ENCODE measurements around the gene PRKAR2A.
"Not testable (repeated sequence)": the region's sequence is repeated elsewhere in the genome, so short reads cannot be mapped to it uniquely, and the experiment has no call there.

PRKAR2A gene

GRCh38 chr3:48826451-48826850 lies 21.2 kb downstream of the PRKAR2A start:
- TF ChIP-seq CTCF (IDR thresholded peaks at IDR 0.05; ENCODE audit: low read depth, low read length, missing control alignments) = no peak
- no peak for DNase-seq (ENCODE audit: low read depth)
- H3K4me3 ChIP-seq (ENCODE audit: low read depth, low read length) = no peak overlapping the region

GRCh38 chr3:48820612-48821324 lies 26.9 kb downstream of the PRKAR2A start:
- no peak overlapping the region for H3K4me3 ChIP-seq (ENCODE audit: low read depth, low read length)
- no peak for DNase-seq (ENCODE audit: low read depth)
- no peak for TF ChIP-seq CTCF (IDR thresholded peaks at IDR 0.05; ENCODE audit: low read depth, low read length, missing control alignments)

GRCh38 chr3:48819234-48820221 lies 28.1 kb downstream of the PRKAR2A start:
- no peak for TF ChIP-seq CTCF (IDR thresholded peaks at IDR 0.05; ENCODE audit: low read depth, low read length, missing control alignments)

DNA sequence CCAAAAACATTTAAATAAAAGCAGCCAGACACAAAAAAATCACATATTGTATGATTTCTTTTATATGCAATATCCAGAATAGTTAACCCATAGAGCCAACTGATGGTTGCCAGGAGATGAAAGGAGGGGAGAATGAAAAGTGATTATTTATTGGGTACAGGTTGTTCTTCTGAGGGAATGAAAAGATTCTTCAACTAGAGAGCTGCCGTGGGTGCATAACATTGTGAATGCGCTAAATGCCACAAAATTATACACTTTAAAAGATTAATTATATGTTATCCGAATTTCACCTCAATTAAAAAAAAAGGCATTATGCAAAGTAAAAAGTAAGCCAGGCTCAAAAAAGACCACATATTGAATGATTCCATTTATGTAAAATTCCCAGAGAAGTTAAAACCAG lies 36.1 kb downstream of the PRKAR2A start:
- DNase-seq (ENCODE audit: low read depth) = no peak
- no peak for TF ChIP-seq CTCF (IDR thresholded peaks at IDR 0.05; ENCODE audit: low read depth, low read length, missing control alignments)
- H3K4me3 ChIP-seq (ENCODE audit: low read depth, low read length) = no peak overlapping the region

More at GRCh38 chr3:48819234-48820221, 28.1 kb downstream of the PRKAR2A start:
- DNase-seq (ENCODE audit: low read depth) = no peak
- no peak overlapping the region for H3K4me3 ChIP-seq (ENCODE audit: low read depth, low read length)

DNA sequence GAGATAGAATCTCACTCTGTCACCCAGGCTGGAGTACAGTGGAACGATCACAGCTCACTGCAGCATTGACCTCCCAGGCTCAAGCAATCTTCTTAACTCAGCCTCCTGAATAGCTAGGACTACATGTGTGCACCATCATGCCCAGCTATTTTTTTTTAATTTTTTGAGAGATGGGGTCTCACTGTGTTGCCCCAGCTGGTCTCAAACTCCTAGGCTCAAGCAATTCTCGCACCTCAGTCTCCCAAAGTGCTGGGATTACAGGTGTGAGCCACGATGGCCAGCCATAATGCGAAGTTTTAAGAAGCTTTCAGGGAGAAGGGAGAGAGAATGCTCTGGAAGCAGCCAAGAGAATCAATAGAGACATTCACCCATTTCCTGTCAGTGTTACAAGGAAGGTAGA lies 42.7 kb downstream of the PRKAR2A start:
- H3K4me3 ChIP-seq (ENCODE audit: low read depth, low read length) = no peak overlapping the region
- DNase-seq (ENCODE audit: low read depth) = no peak
- no peak for TF ChIP-seq CTCF (IDR thresholded peaks at IDR 0.05; ENCODE audit: low read depth, low read length, missing control alignments)

GRCh38 chr3:48800831-48801230 lies 46.8 kb downstream of the PRKAR2A start:
- DNase-seq (ENCODE audit: low read depth) = not testable (repeated sequence)

DNA sequence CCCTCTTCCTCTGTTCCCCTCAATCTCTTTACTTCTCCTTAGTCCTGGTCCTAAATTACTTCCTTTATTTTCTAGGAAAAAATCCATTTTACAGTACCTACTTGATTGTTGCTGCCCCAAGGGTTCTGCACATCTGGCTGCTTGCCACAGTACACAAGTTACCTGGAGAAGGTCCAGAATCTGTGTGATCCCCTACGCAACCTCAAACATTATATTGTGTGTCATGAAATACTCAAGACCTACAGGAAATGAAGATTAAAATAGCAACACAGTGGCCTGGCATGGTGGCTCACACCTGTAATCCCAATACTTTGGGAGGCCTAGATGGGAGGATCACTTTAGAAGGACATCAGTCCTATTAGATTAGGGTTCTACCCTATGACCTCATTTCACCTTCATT lies 48.7 kb downstream of the PRKAR2A start:
- H3K4me3 ChIP-seq (ENCODE audit: low read depth, low read length) = no peak overlapping the region
- no peak for TF ChIP-seq CTCF (IDR thresholded peaks at IDR 0.05; ENCODE audit: low read depth, low read length, missing control alignments)
- no peak for DNase-seq (ENCODE audit: low read depth)

More at GRCh38 chr3:48800831-48801230, 46.8 kb downstream of the PRKAR2A start:
- H3K4me3 ChIP-seq (ENCODE audit: low read depth, low read length) = not testable (repeated sequence)

Measured in GM12864 (cell line).